WTC11 (cell line): ENCODE results near the gene MFSD11. TPM values are rescaled to one million over a fixed set of nuclear protein-coding genes. Genes with fewer than 3 reads are reported as not detected.

Source experiments
- ATAC-seq: fragments of 200-7000 bp; cut with Tn5 transposase; 2 replicates; pipeline ENCODE4 v1.10.0; 2021; ENCODE audit warnings: mild to moderate bottlenecking, moderate library complexity
- Bru-seq: library from RNA; stranded (reverse); fragments of 400-500 nt; gene quantifications from one replicate; lab custom pipeline; 2021; lab: Mats Ljungman, UMichigan
- CTCF ChIA-PET: fragments of 300-600 bp; sonication (Branson Sonifier 250); formaldehyde crosslinking; loops from one replicate; lab custom pipeline; 2021; ENCODE audit warnings: antibody characterized with exemption; lab: Charles Lee
- POLR2A ChIA-PET: fragments of 350-600 bp; sonication (Branson Sonifier 250); formaldehyde crosslinking; loops from one replicate; lab custom pipeline; 2021; ENCODE audit warnings: antibody characterized with exemption; lab: Charles Lee
- DNase-seq: peaks from one replicate; pipeline ENCODE4 v3.0.0; 2021; ENCODE audit warnings: low spot score
- H3K27ac Mint-ChIP-seq: 2 replicates; pipeline ENCODE4 v1.8.0; 2021; ENCODE audit warnings: mixed read lengths
- H3K27me3 Mint-ChIP-seq: 2 replicates; pipeline ENCODE4 v1.8.0; 2021; ENCODE audit warnings: low read depth, mild to moderate bottlenecking, moderate library complexity, mixed read lengths
- H3K36me3 Mint-ChIP-seq: 2 replicates; pipeline ENCODE4 v1.8.0; 2021; ENCODE audit warnings: mixed read lengths
- H3K4me1 Mint-ChIP-seq: 2 replicates; pipeline ENCODE4 v1.8.0; 2022; ENCODE audit warnings: mixed read lengths
- H3K4me3 Mint-ChIP-seq: 2 replicates; pipeline ENCODE4 v1.8.0; 2021; ENCODE audit warnings: mild to moderate bottlenecking, moderate library complexity, mixed read lengths
- H3K9me3 Mint-ChIP-seq: 2 replicates; pipeline ENCODE4 v1.8.0; 2021; ENCODE audit warnings: mixed read lengths
- AR ChIP-seq: fragments of 250-450 bp; sonication (Bioruptor Pico); IDR thresholded peaks from 2 replicates; pipeline ENCODE4 v1.9.0; 2021; ENCODE audit warnings: mild to moderate bottlenecking
- ARID4B ChIP-seq: sonication (generic); formaldehyde crosslinking; IDR thresholded peaks from 2 replicates; pipeline ENCODE4 v1.8.0; 2023; ENCODE audit warnings: missing genetic modification reagents, mild to moderate bottlenecking, borderline replicate concordance
- ATF2 ChIP-seq: sonication (generic); formaldehyde crosslinking; IDR thresholded peaks from 2 replicates; pipeline ENCODE4 v1.8.1; 2022; ENCODE audit warnings: low read depth, missing genetic modification reagents, borderline replicate concordance
- CDX4 ChIP-seq: fragments of 250-450 bp; sonication (Bioruptor Pico); IDR thresholded peaks from 2 replicates; pipeline ENCODE4 v1.9.0; 2021; ENCODE audit warnings: moderate library complexity, mild to moderate bottlenecking, inconsistent platforms, borderline replicate concordance
- CREM ChIP-seq: sonication (generic); formaldehyde crosslinking; IDR thresholded peaks from 2 replicates; pipeline ENCODE4 v1.8.1; 2022; ENCODE audit warnings: mild to moderate bottlenecking, missing genetic modification reagents, moderate library complexity
- ELF4 ChIP-seq: sonication (generic); formaldehyde crosslinking; IDR thresholded peaks from 2 replicates; pipeline ENCODE4 v1.8.1; 2022; ENCODE audit warnings: low read depth, mild to moderate bottlenecking, moderate library complexity, missing genetic modification reagents
- ETV6 ChIP-seq: sonication (generic); formaldehyde crosslinking; IDR thresholded peaks from 2 replicates; pipeline ENCODE4 v1.8.1; 2022; ENCODE audit warnings: mild to moderate bottlenecking, missing genetic modification reagents
- FOXK1 ChIP-seq: sonication (generic); formaldehyde crosslinking; IDR thresholded peaks from 2 replicates; pipeline ENCODE4 v1.8.0; 2022; ENCODE audit warnings: mild to moderate bottlenecking, moderate library complexity, missing genetic modification reagents
- FOXP4 ChIP-seq: sonication (generic); formaldehyde crosslinking; IDR thresholded peaks from 2 replicates; pipeline ENCODE4 v1.8.0; 2022; ENCODE audit warnings: mild to moderate bottlenecking, missing genetic modification reagents
- GTF2I ChIP-seq: fragments of 250-450 bp; sonication (Bioruptor Pico); conservative IDR thresholded peaks from 2 replicates; pipeline ENCODE4 v1.4.0; 2021; ENCODE audit warnings: mild to moderate bottlenecking
- HMGXB4 ChIP-seq: sonication (generic); formaldehyde crosslinking; IDR thresholded peaks from 2 replicates; pipeline ENCODE4 v1.8.1; 2023; ENCODE audit warnings: mild to moderate bottlenecking, moderate library complexity, missing genetic modification reagents
- JAZF1 ChIP-seq: fragments of 250-450 bp; sonication (Bioruptor Pico); IDR thresholded peaks from 2 replicates; pipeline ENCODE4 v1.9.0; 2021; ENCODE audit warnings: moderate library complexity, mild to moderate bottlenecking, inconsistent platforms
- RELA ChIP-seq: sonication (generic); formaldehyde crosslinking; IDR thresholded peaks from 2 replicates; pipeline ENCODE4 v1.8.1; 2022; ENCODE audit warnings: missing genetic modification reagents, mild to moderate bottlenecking, borderline replicate concordance
- SP1 ChIP-seq: sonication (generic); formaldehyde crosslinking; conservative IDR thresholded peaks from 2 replicates; pipeline ENCODE4 v1.8.1; 2022; ENCODE audit warnings: missing genetic modification reagents
- USF1 ChIP-seq: sonication (generic); formaldehyde crosslinking; IDR thresholded peaks from 2 replicates; pipeline ENCODE4 v1.8.0; 2022; ENCODE audit warnings: mild to moderate bottlenecking, missing genetic modification reagents
- ZBTB21 ChIP-seq: sonication (generic); formaldehyde crosslinking; IDR thresholded peaks from 2 replicates; pipeline ENCODE4 v1.8.1; 2023; ENCODE audit warnings: mild to moderate bottlenecking, missing genetic modification reagents, borderline replicate concordance
- ZNF263 ChIP-seq: sonication (generic); formaldehyde crosslinking; IDR thresholded peaks from 2 replicates; pipeline ENCODE4 v1.8.1; 2022; ENCODE audit warnings: low read depth, mild to moderate bottlenecking, moderate library complexity, missing genetic modification reagents
- long read RNA-seq, 3 experiments: library from RNA in 1 of 3; library from capped mRNA in 1 of 3; library from polyadenylated mRNA in 1 of 3; unstranded in 2 of 3; stranded (forward) in 1 of 3; transcript quantifications; one replicate each; pipeline ENCODE4 v2.0.0, GENCODE V29; 2021
- total RNA-seq: library from RNA; stranded (reverse); gene quantifications from 3 replicates; pipeline ENCODE4 v1.2.3, GENCODE V29; 2021

The MFSD11 gene
- total RNA-seq (16.6 to 26.4 TPM (median 24.1 TPM) in 3 replicates), Bru-seq, nascent RNA (percentile 66 among the genes with signal in this experiment)
- long read RNA-seq, experiment 1, transcript MFSD11-220 (14 exons, 2,850 nt) = minor isoform, 7 of 47 reads
- long read RNA-seq, experiment 1, transcript MFSD11-217 (14 exons, 1,891 nt) = minor isoform, 6 of 47 reads
- long read RNA-seq, experiment 1, transcript MFSD11-211 (13 exons, 3,612 nt) = major isoform, 8 of 47 reads
- long read RNA-seq, experiment 1, partial matches to known transcripts = 2 of 47 reads
- long read RNA-seq, experiment 1, other reads (novel, unspliced or antisense) = 20 of 47 reads
- long read RNA-seq, experiment 2, partial matches to known transcripts = 5 of 14 reads
- long read RNA-seq, experiment 2, other reads (novel, unspliced or antisense) = 2 of 14 reads
- long read RNA-seq, experiment 3, transcript MFSD11-217 (14 exons, 1,891 nt) = major isoform, 7 of 17 reads
- long read RNA-seq, experiment 3, partial matches to known transcripts = 0 of 17 reads
- long read RNA-seq, experiment 3, other reads (novel, unspliced or antisense) = 4 of 17 reads

GRCh38 chr17:76737676-76738467 is at the start of gene MFSD11:
Gene MFSD11 (plus strand): TSS chr17:76738119. CDS start chr17:76738353, 234 bp downstream.
- no peaks in the 10 kb centered on the region for H3K9me3 Mint-ChIP-seq
- peaks cover 49% of the 10 kb centered on the region for H3K36me3 Mint-ChIP-seq
- H3K27me3 Mint-ChIP-seq = no peaks in the 10 kb centered on the region
- peak; percentile 93 for DNase-seq
- POLR2A ChIA-PET = interaction anchor here (0.5 to 3.1 kb wide), 3 partner anchors 10 to 687 kb away, joined by 3 to 28 read pairs (median 4); partner anchors contain the start of genes JMJD6 and METTL23
- ATAC-seq = peak; percentile 66
- H3K4me1 Mint-ChIP-seq = peaks cover 40% of the 10 kb centered on the region
- H3K27ac Mint-ChIP-seq = peak within 1 kb of the TSS; percentile 99
- CTCF ChIA-PET = interaction anchor here (0.6 to 1.5 kb wide), 3 partner anchors 10 to 156 kb away, joined by 3 to 4 read pairs (median 4); no protein-coding TSS in a partner anchor
- peak within 1 kb of the TSS; percentile 89 for H3K4me3 Mint-ChIP-seq
- TF ChIP-seq HMGXB4 (CRISPR knock-in tag) = peak; percentile 29
- peak; percentile 57; the same call in 1 of the 2 replicates for TF ChIP-seq FOXK1 (CRISPR knock-in tag)
- 0 out of 2 replicates have a peak, but pooled peaks have one; percentile 15 for TF ChIP-seq ARID4B (CRISPR knock-in tag)
- TF ChIP-seq AR (CRISPR knock-in tag) = no peak
- TF ChIP-seq ETV6 = no peak; the same call in 1 of the 2 replicates
- TF ChIP-seq CREM = peak; percentile 5
- TF ChIP-seq FOXP4 (CRISPR knock-in tag) = 0 out of 2 replicates have a peak, but pooled peaks have one; percentile 39
- TF ChIP-seq ZBTB21 (CRISPR knock-in tag) = no peak
- TF ChIP-seq USF1 = peak; percentile 96
- no peak for TF ChIP-seq GTF2I (CRISPR knock-in tag)
- TF ChIP-seq RELA = no peak
- peak; percentile 40; the same call in 1 of the 2 replicates for TF ChIP-seq SP1 (CRISPR knock-in tag)
- peak; percentile 83 for TF ChIP-seq ZNF263 (CRISPR knock-in tag)
- 0 out of 2 replicates have a peak, but pooled peaks have one; percentile 31 for TF ChIP-seq ELF4 (CRISPR knock-in tag)
- TF ChIP-seq CDX4 (CRISPR knock-in tag) = no peak
- TF ChIP-seq JAZF1 (CRISPR knock-in tag) = no peak
- no peak for TF ChIP-seq ATF2 (CRISPR knock-in tag)
